ENCODE data around the gene EMC1.

EMC1 gene

DNA sequence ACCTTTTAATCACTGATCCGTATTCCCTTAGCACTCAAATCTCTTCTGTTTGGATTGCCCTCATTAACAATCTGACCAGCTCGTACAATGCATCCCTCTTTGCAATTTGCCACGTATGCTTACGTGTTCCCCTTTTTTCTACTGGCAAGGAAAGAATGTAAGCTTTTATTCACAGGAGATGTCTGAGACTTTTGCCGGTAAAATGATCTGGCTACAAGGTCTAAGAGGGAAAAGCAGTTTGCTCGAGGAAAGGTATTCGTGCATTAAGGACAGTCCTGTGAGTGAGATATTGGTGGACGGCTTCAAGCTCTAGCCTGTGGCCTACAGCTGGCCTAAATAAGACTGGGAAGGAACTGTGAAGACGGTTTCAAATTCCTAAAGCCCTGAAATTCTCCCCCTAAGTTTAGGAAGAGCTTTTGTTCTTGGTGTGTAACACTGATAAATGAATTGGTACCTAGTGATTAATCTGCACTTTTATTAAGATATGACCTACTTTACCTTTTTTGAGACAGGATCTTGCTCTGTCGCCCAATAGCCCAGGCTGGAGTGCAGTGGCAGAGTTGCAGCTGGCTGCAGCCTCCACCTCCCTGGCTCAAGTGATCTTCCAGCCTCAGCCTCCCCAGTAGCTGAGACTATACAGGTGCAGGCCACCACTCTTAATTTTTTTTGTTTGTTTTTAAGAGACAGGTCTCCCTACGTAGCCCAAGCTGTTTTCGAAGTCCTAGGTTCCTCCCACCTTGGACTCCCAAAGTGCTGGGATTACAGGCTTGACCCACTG is 40.4 kb downstream of the EMC1 start (continued):
- TF ChIP-seq, protein P1, sequence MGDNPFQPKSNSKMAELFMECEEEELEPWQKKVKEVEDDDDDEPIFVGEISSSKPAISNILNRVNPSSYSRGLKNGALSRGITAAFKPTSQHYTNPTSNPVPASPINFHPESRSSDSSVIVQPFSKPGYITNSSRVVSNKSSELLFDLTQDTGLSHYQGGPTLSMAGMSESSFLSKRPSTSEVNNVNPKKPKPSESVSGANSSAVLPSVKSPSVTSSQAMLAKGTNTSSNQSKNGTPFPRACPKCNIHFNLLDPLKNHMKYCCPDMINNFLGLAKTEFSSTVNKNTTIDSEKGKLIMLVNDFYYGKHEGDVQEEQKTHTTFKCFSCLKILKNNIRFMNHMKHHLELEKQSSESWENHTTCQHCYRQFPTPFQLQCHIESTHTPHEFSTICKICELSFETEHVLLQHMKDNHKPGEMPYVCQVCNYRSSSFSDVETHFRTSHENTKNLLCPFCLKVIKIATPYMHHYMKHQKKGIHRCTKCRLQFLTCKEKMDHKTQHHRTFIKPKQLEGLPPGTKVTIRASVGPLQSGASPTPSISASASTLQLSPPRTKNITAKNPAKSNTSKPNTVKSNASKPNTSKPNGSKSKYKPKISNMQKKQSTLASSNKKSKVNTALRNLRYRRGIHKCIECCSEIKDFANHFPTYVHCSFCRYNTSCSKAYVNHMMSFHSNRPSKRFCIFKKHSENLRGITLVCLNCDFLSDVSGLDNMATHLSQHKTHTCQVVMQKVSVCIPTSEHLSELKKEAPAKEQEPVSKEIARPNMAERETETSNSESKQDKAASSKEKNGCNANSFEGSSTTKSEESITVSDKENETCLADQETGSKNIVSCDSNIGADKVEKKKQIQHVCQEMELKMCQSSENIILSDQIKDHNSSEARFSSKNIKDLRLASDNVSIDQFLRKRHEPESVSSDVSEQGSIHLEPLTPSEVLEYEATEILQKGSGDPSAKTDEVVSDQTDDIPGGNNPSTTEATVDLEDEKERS (tag by site-specific recombination; IDR thresholded peaks at IDR 0.05), result no peak
- peak; percentile 1; the same call in 1 of the 2 replicates for TF ChIP-seq MZF1 (tag by site-specific recombination; IDR thresholded peaks at IDR 0.05; ENCODE audit: borderline replicate concordance)
- TF ChIP-seq KLF9 (tag by site-specific recombination; IDR thresholded peaks at IDR 0.05; ENCODE audit: low read depth), result no peak
- TF ChIP-seq, protein P2, sequence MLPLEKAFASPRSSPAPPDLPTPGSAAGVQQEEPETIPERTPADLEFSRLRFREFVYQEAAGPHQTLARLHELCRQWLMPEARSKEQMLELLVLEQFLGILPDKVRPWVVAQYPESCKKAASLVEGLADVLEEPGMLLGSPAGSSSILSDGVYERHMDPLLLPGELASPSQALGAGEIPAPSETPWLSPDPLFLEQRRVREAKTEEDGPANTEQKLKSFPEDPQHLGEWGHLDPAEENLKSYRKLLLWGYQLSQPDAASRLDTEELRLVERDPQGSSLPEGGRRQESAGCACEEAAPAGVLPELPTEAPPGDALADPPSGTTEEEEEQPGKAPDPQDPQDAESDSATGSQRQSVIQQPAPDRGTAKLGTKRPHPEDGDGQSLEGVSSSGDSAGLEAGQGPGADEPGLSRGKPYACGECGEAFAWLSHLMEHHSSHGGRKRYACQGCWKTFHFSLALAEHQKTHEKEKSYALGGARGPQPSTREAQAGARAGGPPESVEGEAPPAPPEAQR (tag by site-specific recombination; IDR thresholded peaks at IDR 0.05), result no peak
- no peak for TF ChIP-seq ZNF792 (tag by site-specific recombination; IDR thresholded peaks at IDR 0.05)
- TF ChIP-seq ZFP37 (tag by site-specific recombination; IDR thresholded peaks at IDR 0.05), result no peak
- no peak for TF ChIP-seq ZNF223 (tag by site-specific recombination; IDR thresholded peaks at IDR 0.05)
- TF ChIP-seq, protein P3, sequence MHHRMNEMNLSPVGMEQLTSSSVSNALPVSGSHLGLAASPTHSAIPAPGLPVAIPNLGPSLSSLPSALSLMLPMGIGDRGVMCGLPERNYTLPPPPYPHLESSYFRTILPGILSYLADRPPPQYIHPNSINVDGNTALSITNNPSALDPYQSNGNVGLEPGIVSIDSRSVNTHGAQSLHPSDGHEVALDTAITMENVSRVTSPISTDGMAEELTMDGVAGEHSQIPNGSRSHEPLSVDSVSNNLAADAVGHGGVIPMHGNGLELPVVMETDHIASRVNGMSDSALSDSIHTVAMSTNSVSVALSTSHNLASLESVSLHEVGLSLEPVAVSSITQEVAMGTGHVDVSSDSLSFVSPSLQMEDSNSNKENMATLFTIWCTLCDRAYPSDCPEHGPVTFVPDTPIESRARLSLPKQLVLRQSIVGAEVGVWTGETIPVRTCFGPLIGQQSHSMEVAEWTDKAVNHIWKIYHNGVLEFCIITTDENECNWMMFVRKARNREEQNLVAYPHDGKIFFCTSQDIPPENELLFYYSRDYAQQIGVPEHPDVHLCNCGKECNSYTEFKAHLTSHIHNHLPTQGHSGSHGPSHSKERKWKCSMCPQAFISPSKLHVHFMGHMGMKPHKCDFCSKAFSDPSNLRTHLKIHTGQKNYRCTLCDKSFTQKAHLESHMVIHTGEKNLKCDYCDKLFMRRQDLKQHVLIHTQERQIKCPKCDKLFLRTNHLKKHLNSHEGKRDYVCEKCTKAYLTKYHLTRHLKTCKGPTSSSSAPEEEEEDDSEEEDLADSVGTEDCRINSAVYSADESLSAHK (tag by site-specific recombination; IDR thresholded peaks at IDR 0.05), result 0 out of 2 replicates have a peak, but pooled peaks have one; percentile 17
- TF ChIP-seq, protein P4, sequence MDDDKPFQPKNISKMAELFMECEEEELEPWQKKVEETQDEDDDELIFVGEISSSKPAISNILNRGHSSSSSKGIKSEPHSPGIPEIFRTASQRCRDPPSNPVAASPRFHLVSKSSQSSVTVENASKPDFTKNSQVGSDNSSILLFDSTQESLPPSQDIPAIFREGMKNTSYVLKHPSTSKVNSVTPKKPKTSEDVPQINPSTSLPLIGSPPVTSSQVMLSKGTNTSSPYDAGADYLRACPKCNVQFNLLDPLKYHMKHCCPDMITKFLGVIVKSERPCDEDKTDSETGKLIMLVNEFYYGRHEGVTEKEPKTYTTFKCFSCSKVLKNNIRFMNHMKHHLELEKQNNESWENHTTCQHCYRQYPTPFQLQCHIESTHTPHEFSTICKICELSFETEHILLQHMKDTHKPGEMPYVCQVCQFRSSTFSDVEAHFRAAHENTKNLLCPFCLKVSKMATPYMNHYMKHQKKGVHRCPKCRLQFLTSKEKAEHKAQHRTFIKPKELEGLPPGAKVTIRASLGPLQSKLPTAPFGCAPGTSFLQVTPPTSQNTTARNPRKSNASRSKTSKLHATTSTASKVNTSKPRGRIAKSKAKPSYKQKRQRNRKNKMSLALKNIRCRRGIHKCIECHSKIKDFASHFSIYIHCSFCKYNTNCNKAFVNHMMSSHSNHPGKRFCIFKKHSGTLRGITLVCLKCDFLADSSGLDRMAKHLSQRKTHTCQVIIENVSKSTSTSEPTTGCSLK (tag by site-specific recombination; IDR thresholded peaks at IDR 0.05), result no peak
- TF ChIP-seq, protein P5, sequence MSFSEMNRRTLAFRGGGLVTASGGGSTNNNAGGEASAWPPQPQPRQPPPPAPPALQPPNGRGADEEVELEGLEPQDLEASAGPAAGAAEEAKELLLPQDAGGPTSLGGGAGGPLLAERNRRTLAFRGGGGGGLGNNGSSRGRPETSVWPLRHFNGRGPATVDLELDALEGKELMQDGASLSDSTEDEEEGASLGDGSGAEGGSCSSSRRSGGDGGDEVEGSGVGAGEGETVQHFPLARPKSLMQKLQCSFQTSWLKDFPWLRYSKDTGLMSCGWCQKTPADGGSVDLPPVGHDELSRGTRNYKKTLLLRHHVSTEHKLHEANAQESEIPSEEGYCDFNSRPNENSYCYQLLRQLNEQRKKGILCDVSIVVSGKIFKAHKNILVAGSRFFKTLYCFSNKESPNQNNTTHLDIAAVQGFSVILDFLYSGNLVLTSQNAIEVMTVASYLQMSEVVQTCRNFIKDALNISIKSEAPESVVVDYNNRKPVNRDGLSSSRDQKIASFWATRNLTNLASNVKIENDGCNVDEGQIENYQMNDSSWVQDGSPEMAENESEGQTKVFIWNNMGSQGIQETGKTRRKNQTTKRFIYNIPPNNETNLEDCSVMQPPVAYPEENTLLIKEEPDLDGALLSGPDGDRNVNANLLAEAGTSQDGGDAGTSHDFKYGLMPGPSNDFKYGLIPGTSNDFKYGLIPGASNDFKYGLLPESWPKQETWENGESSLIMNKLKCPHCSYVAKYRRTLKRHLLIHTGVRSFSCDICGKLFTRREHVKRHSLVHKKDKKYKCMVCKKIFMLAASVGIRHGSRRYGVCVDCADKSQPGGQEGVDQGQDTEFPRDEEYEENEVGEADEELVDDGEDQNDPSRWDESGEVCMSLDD (tag by site-specific recombination; IDR thresholded peaks at IDR 0.05), result no peak
- no peak for TF ChIP-seq ZNF132 (tag by site-specific recombination; IDR thresholded peaks at IDR 0.05; ENCODE audit: borderline replicate concordance)
- peak; percentile 58 for TF ChIP-seq ZNF335 (tag by site-specific recombination; conservative IDR thresholded peaks at IDR 0.05)
- TF ChIP-seq, protein P6, sequence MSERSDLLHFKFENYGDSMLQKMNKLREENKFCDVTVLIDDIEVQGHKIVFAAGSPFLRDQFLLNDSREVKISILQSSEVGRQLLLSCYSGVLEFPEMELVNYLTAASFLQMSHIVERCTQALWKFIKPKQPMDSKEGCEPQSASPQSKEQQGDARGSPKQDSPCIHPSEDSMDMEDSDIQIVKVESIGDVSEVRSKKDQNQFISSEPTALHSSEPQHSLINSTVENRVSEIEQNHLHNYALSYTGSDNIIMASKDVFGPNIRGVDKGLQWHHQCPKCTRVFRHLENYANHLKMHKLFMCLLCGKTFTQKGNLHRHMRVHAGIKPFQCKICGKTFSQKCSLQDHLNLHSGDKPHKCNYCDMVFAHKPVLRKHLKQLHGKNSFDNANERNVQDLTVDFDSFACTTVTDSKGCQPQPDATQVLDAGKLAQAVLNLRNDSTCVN (tag by site-specific recombination; optimal IDR thresholded peaks at IDR 0.05), result no peak
- TF ChIP-seq ZNF747 (tag by site-specific recombination; IDR thresholded peaks at IDR 0.05), result no peak

Measured in HEK293 (cell line).